MM.1S (cell line): ENCODE measurements around the gene CPA3.

ENCODE experiments used
- DNase-seq: peaks from one replicate; pipeline ENCODE4 v3.0.0-alpha.2; 2015
- H2AFZ ChIP-seq: fragments of 300-600 bp; sonication (generic); 2 replicates; pipeline ENCODE4 v1.6.0; 2016; ENCODE audit warnings: antibody characterized with exemption, low read length
- H3F3A ChIP-seq: fragments of 300-600 bp; sonication (generic); 2 replicates; pipeline ENCODE4 v1.6.1; 2016; ENCODE audit warnings: mild to moderate bottlenecking, antibody characterized with exemption, low read length, moderate library complexity, mixed read lengths; ENCODE audit not compliant: insufficient read depth
- H3K27ac ChIP-seq: fragments of 300-600 bp; sonication (generic); 2 replicates; pipeline ENCODE4 v1.5.1; 2016; ENCODE audit warnings: mild to moderate bottlenecking, low read length
- H3K27me3 ChIP-seq: fragments of 300-600 bp; sonication (generic); replicated peaks from 2 replicates; pipeline ENCODE4 v1.6.0; 2016; ENCODE audit warnings: low read length; ENCODE audit not compliant: insufficient read depth
- H3K36me3 ChIP-seq: fragments of 300-600 bp; sonication (generic); replicated peaks from 2 replicates; pipeline ENCODE4 v1.6.1; 2016; ENCODE audit warnings: mild to moderate bottlenecking, low read length, mixed read lengths; ENCODE audit not compliant: insufficient read depth
- H3K4me1 ChIP-seq: fragments of 300-600 bp; sonication (generic); 2 replicates; pipeline ENCODE4 v1.6.1; 2016; ENCODE audit warnings: low read length, mixed read lengths
- H3K4me2 ChIP-seq: fragments of 300-600 bp; sonication (generic); 2 replicates; pipeline ENCODE4 v1.6.0; 2016; ENCODE audit warnings: low read depth, low read length
- H3K4me3 ChIP-seq: fragments of 300-600 bp; sonication (generic); 2 replicates; pipeline ENCODE4 v1.5.1; 2016; ENCODE audit warnings: low read length, mixed read lengths
- H3K79me2 ChIP-seq: fragments of 300-600 bp; sonication (generic); 2 replicates; pipeline ENCODE4 v1.6.1; 2016; ENCODE audit warnings: mixed run types, low read length, mixed read lengths
- H3K9ac ChIP-seq: fragments of 300-600 bp; sonication (generic); 2 replicates; pipeline ENCODE4 v1.6.1; 2016; ENCODE audit warnings: low read length, mixed read lengths
- H3K9me2 ChIP-seq: fragments of 300-600 bp; sonication (generic); replicated peaks from 2 replicates; pipeline ENCODE4 v1.6.1; 2016; ENCODE audit warnings: mild to moderate bottlenecking, low read length, mixed read lengths; ENCODE audit not compliant: insufficient read depth
- H3K9me3 ChIP-seq: fragments of 300-600 bp; sonication (generic); replicated peaks from 2 replicates; pipeline ENCODE4 v1.6.1; 2016; ENCODE audit warnings: mild to moderate bottlenecking, low read length, mixed read lengths; ENCODE audit not compliant: insufficient read depth
- H4K20me1 ChIP-seq: fragments of 300-600 bp; sonication (generic); 2 replicates; pipeline ENCODE4 v1.6.1; 2016; ENCODE audit warnings: mild to moderate bottlenecking, low read length, moderate library complexity, mixed read lengths; ENCODE audit not compliant: insufficient read depth
- CTCF ChIP-seq: fragments of 300-600 bp; sonication (generic); IDR thresholded peaks from 2 replicates; pipeline ENCODE4 v1.5.1; 2016; ENCODE audit warnings: antibody characterized with exemption, low read length, mixed read lengths
- EZH2 ChIP-seq: fragments of 300-600 bp; sonication (generic); optimal IDR thresholded peaks from 2 replicates; pipeline ENCODE3; 2017; ENCODE audit warnings: low read depth, mild to moderate bottlenecking, antibody characterized with exemption, low read length, mixed read lengths
- EZH2phosphoT487 ChIP-seq: fragments of 300-600 bp; sonication (generic); IDR thresholded peaks from 2 replicates; pipeline ENCODE4 v1.6.1; 2018; ENCODE audit warnings: antibody characterized with exemption, low read length

The CPA3 gene

GRCh38 chr3:148896062-148896461 lies 31.0 kb downstream of the CPA3 start:
- Histone ChIP-seq H3K4me2 (no peak overlapping the region), H3F3A (no peaks in the 10 kb centered on the region), H2AFZ (no peak overlapping the region), H3K9me2 (no peaks in the 10 kb centered on the region), H3K36me3 (no peaks in the 10 kb centered on the region), H3K4me1 (no peaks in the 10 kb centered on the region), H3K27me3 (no peaks in the 10 kb centered on the region), H4K20me1 (no peaks in the 10 kb centered on the region), H3K9me3 (no peaks in the 10 kb centered on the region), H3K4me3 (no peak overlapping the region), H3K27ac (no peak overlapping the region), H3K9ac (no peak overlapping the region), H3K79me2 (no peaks in the 10 kb centered on the region)
- no peak for TF ChIP-seq EZH2
- no peak for TF ChIP-seq EZH2phosphoT487
- TF ChIP-seq CTCF: no peak
- no peak for DNase-seq

GRCh38 chr3:148901987-148902791 lies 37.1 kb downstream of the CPA3 start:
- no peak overlapping the region for H3K4me3 ChIP-seq
- H3F3A ChIP-seq: no peaks in the 10 kb centered on the region
- H3K27ac ChIP-seq: no peak overlapping the region
- no peak for TF ChIP-seq EZH2
- TF ChIP-seq EZH2phosphoT487: no peak
- no peak for TF ChIP-seq CTCF
- no peaks in the 10 kb centered on the region for H3K36me3 ChIP-seq
- H3K27me3 ChIP-seq: no peaks in the 10 kb centered on the region
- no peak overlapping the region for H2AFZ ChIP-seq
- H3K4me1 ChIP-seq: no peaks in the 10 kb centered on the region
- no peak overlapping the region for H3K4me2 ChIP-seq
- H3K9me2 ChIP-seq: no peaks in the 10 kb centered on the region
- H3K9me3 ChIP-seq: no peaks in the 10 kb centered on the region
- no peak overlapping the region for H3K9ac ChIP-seq
- no peak for DNase-seq
- H3K79me2 ChIP-seq: no peaks in the 10 kb centered on the region
- no peaks in the 10 kb centered on the region for H4K20me1 ChIP-seq

DNA sequence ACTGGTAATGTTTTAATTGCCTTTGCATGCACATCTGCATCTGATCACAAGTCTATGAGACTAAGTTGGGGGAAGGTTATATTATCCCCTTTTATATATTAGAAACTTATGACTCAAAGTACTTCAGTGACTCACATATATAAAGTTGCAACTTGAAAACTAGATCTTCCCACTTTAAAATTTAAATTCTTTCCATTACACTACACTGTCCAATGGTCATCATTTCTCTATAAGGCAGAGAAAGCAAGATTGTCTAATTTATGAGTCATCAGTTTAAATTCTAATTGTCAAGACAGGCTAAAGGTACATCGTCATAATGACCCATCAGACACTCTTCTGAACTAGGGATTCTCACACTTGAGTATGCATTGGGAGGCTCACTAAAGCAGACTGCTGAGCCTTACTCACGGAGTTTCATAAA lies 37.9 kb downstream of the CPA3 start:
- DNase-seq: no peak
- H3K9ac ChIP-seq: no peak overlapping the region
- no peak overlapping the region for H3K4me2 ChIP-seq

More for the DNA sequence above, 37.9 kb downstream of the CPA3 start:
- Histone ChIP-seq H3K36me3 (no peaks in the 10 kb centered on the region), H3K9me2 (no peaks in the 10 kb centered on the region), H3K27ac (no peak overlapping the region), H3K4me3 (no peak overlapping the region), H4K20me1 (no peaks in the 10 kb centered on the region), H2AFZ (no peak overlapping the region), H3K9me3 (no peaks in the 10 kb centered on the region), H3K27me3 (no peaks in the 10 kb centered on the region), H3K79me2 (no peaks in the 10 kb centered on the region), H3F3A (no peaks in the 10 kb centered on the region), H3K4me1 (no peaks in the 10 kb centered on the region)
- TF ChIP-seq EZH2phosphoT487 (no peak), CTCF (no peak), EZH2 (no peak)
